Skeletal muscle satellite cell (primary cell): Measurements from ENCODE around the gene ELOB. TPM values are rescaled to one million over a fixed set of nuclear protein-coding genes. Genes with fewer than 3 reads are reported as not detected.

Experiments
- H3K27me3 ChIP-seq: 2 replicates; pipeline ENCODE4 v1.7.0; 2013; ENCODE audit warnings: low read length; ENCODE audit not compliant: control insufficient read depth, insufficient read depth
- H3K36me3 ChIP-seq: 2 replicates; pipeline ENCODE4 v1.7.0; 2013; ENCODE audit warnings: mild to moderate bottlenecking, control low read depth, low read length; ENCODE audit not compliant: insufficient read depth
- H3K4me1 ChIP-seq: 2 replicates; pipeline ENCODE4 v1.7.0; 2013; ENCODE audit warnings: low read length; ENCODE audit not compliant: control insufficient read depth, insufficient read depth
- H3K4me2 ChIP-seq: 2 replicates; pipeline ENCODE4 v1.7.0; 2013; ENCODE audit warnings: mild to moderate bottlenecking, low read length
- H3K4me3 ChIP-seq: 2 replicates; pipeline ENCODE4 v1.7.0; 2013; ENCODE audit warnings: low read length
- H3K9ac ChIP-seq: 2 replicates; pipeline ENCODE4 v1.7.0; 2013; ENCODE audit warnings: mild to moderate bottlenecking, low read depth, low read length, moderate library complexity
- H3K9me3 ChIP-seq: replicated peaks from 2 replicates; pipeline ENCODE4 v1.7.0; 2013; ENCODE audit warnings: mild to moderate bottlenecking, control low read depth, low read length
- total RNA-seq: library from RNA; depleted of rRNA; stranded (reverse); fragments of >200 nt; gene quantifications from 2 replicates; pipeline ENCODE4 v1.2.3, GENCODE V29; 2012; rRNA removed

ELOB gene
- total RNA-seq = 303 and 418 TPM in 2 replicates

GRCh38 chr16:2777231-2777902, at the start of gene ELOB:
Gene ELOB (minus strand): TSS chr16:2777280. CDS start chr16:2777239, 41 bp downstream.
- H3K4me2 ChIP-seq = peak within 1 kb of the TSS; percentile 95
- peak within 1 kb of the TSS; percentile 94 for H3K4me3 ChIP-seq
- H3K27me3 ChIP-seq = no peaks in the 10 kb centered on the region
- H3K4me1 ChIP-seq = peaks cover 45% of the 10 kb centered on the region
- H3K9ac ChIP-seq = peak within 1 kb of the TSS; percentile 100
- H3K36me3 ChIP-seq = peaks cover 27% of the 10 kb centered on the region
- H3K9me3 ChIP-seq = no peaks in the 10 kb centered on the region

DNA sequence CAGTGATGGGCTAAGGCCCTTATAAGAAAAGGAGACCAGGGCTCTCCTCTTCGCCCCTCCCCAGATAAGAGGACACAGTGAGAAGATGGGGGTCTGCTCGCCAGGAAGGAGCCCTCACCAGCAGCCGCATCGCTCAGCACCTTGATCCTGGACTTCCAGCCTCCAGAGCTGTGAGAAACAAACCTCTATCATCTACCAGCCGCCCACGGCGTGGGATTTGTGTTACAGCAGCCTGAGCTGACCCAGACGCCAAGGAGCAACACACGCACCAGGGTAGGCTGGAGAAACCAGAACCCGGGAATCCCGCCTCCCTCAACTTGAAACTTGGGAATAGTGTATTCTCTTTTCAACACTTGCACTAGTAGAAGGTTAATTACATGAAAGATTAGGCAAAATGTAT, 48.8 kb upstream of the ELOB start:
- Histone ChIP-seq H3K4me2 (no peak overlapping the region), H3K4me3 (no peak overlapping the region), H3K9ac (no peak overlapping the region), H3K27me3 (peaks cover 45% of the 10 kb centered on the region), H3K9me3 (no peaks in the 10 kb centered on the region), H3K36me3 (no peaks in the 10 kb centered on the region), H3K4me1 (no peaks in the 10 kb centered on the region)

DNA sequence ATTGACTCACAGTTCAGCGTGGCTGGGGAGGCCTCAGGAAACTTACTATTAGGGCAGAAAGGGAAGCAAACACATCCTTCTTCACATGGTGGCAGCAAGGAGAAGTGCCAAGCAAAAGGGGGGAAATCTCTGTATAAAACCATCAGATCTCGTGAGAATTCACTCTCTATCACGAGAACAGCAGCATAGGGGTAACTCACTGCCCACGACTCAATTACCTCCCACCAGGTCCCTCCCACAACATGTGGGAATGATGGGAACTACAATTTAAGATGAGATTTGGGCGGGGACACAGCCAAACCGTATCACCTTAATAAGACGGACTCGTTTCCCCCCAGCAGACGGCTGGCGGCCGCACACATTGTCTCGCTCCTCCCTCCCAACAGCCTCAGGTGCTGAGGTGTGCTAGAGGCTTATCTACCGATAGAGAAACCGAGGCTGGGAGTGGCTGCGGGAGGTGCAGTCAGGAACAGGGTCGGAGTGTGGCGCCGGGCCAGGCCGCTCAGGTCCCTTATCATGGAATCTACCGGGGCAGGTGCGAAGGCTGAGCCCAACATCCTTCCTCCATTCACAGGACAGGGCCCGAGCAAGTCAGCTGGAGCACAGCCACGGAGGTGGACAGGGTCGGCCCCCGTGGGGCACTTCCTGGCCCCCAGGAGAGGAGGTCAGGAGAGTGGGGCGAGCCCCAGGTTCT, 48.1 kb upstream of the ELOB start:
- no peak overlapping the region for H3K4me3 ChIP-seq
- H3K27me3 ChIP-seq = peaks cover 47% of the 10 kb centered on the region
- H3K36me3 ChIP-seq = no peaks in the 10 kb centered on the region
- no peaks in the 10 kb centered on the region for H3K4me1 ChIP-seq
- H3K9me3 ChIP-seq = no peaks in the 10 kb centered on the region
- no peak overlapping the region for H3K4me2 ChIP-seq
- H3K9ac ChIP-seq = no peak overlapping the region

GRCh38 chr16:2824626-2825025, 47.5 kb upstream of the ELOB start:
- H3K9me3 ChIP-seq = no peaks in the 10 kb centered on the region
- H3K4me2 ChIP-seq = no peak overlapping the region
- no peaks in the 10 kb centered on the region for H3K4me1 ChIP-seq
- no peak overlapping the region for H3K9ac ChIP-seq
- peaks cover 48% of the 10 kb centered on the region for H3K27me3 ChIP-seq
- H3K4me3 ChIP-seq = no peak overlapping the region
- no peaks in the 10 kb centered on the region for H3K36me3 ChIP-seq

GRCh38 chr16:2822496-2822895, 45.4 kb upstream of the ELOB start:
- peaks cover 60% of the 10 kb centered on the region for H3K27me3 ChIP-seq
- no peak overlapping the region for H3K4me2 ChIP-seq
- H3K36me3 ChIP-seq = no peaks in the 10 kb centered on the region

DNA sequence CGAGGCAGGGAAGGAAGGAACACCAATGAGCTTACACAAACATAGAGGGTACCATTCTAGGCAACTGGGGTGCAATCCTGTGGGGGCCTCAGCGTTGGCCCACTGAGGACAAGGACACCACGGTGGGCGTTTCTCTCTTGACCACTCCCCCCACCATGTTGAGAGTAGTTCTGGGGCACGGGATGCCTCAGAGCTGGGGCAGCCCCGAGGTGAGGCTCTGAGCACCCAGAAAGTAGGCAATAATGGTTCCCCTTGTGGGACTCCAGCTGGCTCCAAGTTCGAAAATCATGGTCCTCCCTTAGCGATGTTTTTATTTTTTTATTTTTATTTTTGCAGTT, 45.0 kb upstream of the ELOB start:
- Histone ChIP-seq H3K27me3 (peaks cover 57% of the 10 kb centered on the region), H3K36me3 (no peaks in the 10 kb centered on the region), H3K4me2 (no peak overlapping the region), H3K9ac (no peak overlapping the region), H3K9me3 (no peaks in the 10 kb centered on the region), H3K4me3 (no peak overlapping the region), H3K4me1 (no peaks in the 10 kb centered on the region)

More at GRCh38 chr16:2822496-2822895, 45.4 kb upstream of the ELOB start:
- H3K9ac ChIP-seq = no peak overlapping the region
- no peaks in the 10 kb centered on the region for H3K4me1 ChIP-seq
- no peak overlapping the region for H3K4me3 ChIP-seq
- H3K9me3 ChIP-seq = no peaks in the 10 kb centered on the region

DNA sequence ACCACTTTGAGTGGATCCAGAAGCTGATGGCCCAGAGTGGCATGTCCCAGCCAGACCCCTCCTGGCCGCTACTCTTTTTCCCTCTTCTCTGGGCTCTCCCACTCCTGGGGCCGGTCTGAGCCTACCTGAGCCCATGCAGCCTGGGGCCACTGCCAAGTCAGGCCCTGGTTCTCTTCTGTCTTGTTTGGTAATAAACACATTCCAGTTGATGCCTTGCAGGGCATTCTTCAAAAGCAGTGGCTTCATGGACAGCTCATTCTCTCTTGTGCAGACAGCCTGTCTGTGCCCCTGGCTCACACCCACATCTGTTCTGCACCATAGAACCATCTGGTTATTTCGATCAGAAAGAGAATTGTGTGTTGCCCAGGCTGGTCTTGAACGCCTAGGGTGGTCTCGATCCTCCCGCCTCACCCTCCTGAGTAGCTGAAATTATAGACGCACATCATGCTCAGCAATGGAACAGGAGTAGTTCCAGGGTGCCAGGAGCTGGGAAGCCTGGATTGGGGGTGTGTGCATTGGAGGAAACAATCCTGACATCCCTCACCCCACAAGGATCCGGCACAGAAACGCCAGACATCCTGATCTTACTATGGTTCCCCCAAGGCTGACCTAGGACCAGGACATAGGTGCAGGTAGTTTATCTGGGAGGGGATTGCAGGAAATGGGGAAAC, 44.5 kb upstream of the ELOB start:
- Histone ChIP-seq H3K4me3 (no peak overlapping the region), H3K9me3 (no peaks in the 10 kb centered on the region), H3K27me3 (peaks cover 53% of the 10 kb centered on the region), H3K9ac (no peak overlapping the region), H3K36me3 (no peaks in the 10 kb centered on the region), H3K4me1 (no peaks in the 10 kb centered on the region), H3K4me2 (no peak overlapping the region)

GRCh38 chr16:2820836-2821486, 43.9 kb upstream of the ELOB start:
- Histone ChIP-seq H3K27me3 (peaks cover 47% of the 10 kb centered on the region), H3K36me3 (no peaks in the 10 kb centered on the region), H3K9me3 (no peaks in the 10 kb centered on the region), H3K4me1 (no peaks in the 10 kb centered on the region), H3K4me3 (no peak overlapping the region), H3K9ac (no peak overlapping the region), H3K4me2 (no peak overlapping the region)

DNA sequence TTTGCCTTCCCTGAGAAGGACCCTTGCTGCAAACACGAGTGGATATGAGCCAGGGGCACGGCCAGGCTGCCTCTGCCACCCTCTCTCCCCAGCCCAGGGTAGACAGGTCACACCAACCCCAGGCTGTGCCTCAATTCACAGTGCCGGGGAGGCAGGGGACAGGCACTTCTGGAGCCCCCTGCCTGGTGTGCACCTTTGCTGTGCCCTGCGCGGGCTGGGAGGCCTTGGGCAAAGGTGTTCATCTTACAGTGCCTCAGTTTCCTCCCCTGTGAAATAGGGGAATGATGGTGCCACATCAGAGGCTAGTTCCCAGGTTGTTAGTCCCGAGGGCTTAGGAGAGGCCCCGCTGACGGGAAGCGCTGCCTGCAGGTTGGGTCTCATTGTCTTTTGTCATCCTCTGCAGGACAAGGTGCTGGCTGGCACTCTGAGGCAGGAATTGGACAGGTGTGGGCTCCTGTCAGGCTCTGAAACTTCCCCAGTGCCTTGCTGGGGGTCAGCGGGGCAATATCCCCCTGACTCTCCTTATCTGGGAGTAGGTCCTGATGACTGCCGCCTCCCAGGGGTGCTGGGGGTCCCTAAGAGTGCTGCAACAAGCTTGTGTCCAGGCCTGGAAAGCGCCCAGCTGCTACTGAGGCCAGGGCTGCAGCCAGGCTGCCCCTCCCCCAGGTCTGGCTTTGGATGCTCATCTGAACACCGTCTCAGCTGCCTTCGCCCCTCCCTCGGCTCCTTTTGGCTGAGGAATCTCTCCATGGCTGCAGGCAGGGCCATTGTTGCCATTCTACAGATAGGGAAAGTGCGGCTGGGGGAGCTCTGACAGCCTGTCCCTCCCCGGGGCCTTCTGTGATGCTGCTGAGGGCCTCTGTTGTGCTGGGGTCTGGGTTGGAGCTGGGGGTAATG, 43.1 kb upstream of the ELOB start:
- H3K4me1 ChIP-seq = no peaks in the 10 kb centered on the region
- H3K4me2 ChIP-seq = no peak overlapping the region
- no peaks in the 10 kb centered on the region for H3K36me3 ChIP-seq
- no peak overlapping the region for H3K4me3 ChIP-seq
- H3K9ac ChIP-seq = no peak overlapping the region
- H3K27me3 ChIP-seq = peaks cover 51% of the 10 kb centered on the region
- H3K9me3 ChIP-seq = no peaks in the 10 kb centered on the region

GRCh38 chr16:2819179-2819938, 42.3 kb upstream of the ELOB start:
- Histone ChIP-seq H3K9ac (no peak overlapping the region), H3K9me3 (no peaks in the 10 kb centered on the region), H3K36me3 (no peaks in the 10 kb centered on the region), H3K4me3 (no peak overlapping the region), H3K4me1 (no peaks in the 10 kb centered on the region), H3K4me2 (no peak overlapping the region), H3K27me3 (peaks cover 55% of the 10 kb centered on the region)
